HepG2 (cell line): Measurements from ENCODE around the gene PHOSPHO2. TPM values are rescaled to one million over a fixed set of nuclear protein-coding genes. Genes with fewer than 3 reads are reported as not detected.

Experiments
- JDP2 ChIP-seq: sonication (generic); formaldehyde crosslinking; IDR thresholded peaks from 2 replicates; pipeline ENCODE4 v1.8.1; 2022; ENCODE audit warnings: missing genetic modification reagents, borderline replicate concordance
- JUND ChIP-seq: sonication (generic); formaldehyde crosslinking; IDR thresholded peaks from 2 replicates; pipeline ENCODE4 v1.8.0; 2022; ENCODE audit warnings: mild to moderate bottlenecking, missing genetic modification reagents
- KLF13 ChIP-seq: sonication (generic); formaldehyde crosslinking; IDR thresholded peaks from 2 replicates; pipeline ENCODE4 v1.4.0; 2020; ENCODE audit warnings: mild to moderate bottlenecking, missing genetic modification reagents
- MIXL1 ChIP-seq: IDR thresholded peaks from 2 replicates; pipeline ENCODE4 v1.6.1; 2016
- NFIC ChIP-seq: IDR thresholded peaks from 2 replicates; pipeline ENCODE4 v1.6.1; 2012; ENCODE audit warnings: mild to moderate bottlenecking, low read length, inconsistent platforms
- TBP ChIP-seq: sonication (generic); formaldehyde crosslinking; IDR thresholded peaks from 2 replicates; pipeline ENCODE4 v1.5.0; 2020; ENCODE audit warnings: missing genetic modification reagents
- ZNF17 ChIP-seq: sonication (generic); formaldehyde crosslinking; IDR thresholded peaks from 2 replicates; pipeline ENCODE4 v1.5.0; 2020; ENCODE audit warnings: mild to moderate bottlenecking, missing genetic modification reagents
- ZNF441 ChIP-seq: sonication (generic); formaldehyde crosslinking; IDR thresholded peaks from 2 replicates; pipeline ENCODE4 v1.7.0; 2021; ENCODE audit warnings: missing genetic modification reagents, borderline replicate concordance
- ZNF563 ChIP-seq: sonication (generic); formaldehyde crosslinking; IDR thresholded peaks from 2 replicates; pipeline ENCODE4 v1.8.0; 2022; ENCODE audit warnings: mild to moderate bottlenecking, moderate library complexity, missing genetic modification reagents
- ZNF703 ChIP-seq: sonication (generic); formaldehyde crosslinking; IDR thresholded peaks from 2 replicates; pipeline ENCODE4 v1.5.1; 2020; ENCODE audit warnings: missing genetic modification reagents, mild to moderate bottlenecking, moderate library complexity, borderline replicate concordance
- ZNF816 ChIP-seq: sonication (generic); formaldehyde crosslinking; IDR thresholded peaks from 2 replicates; pipeline ENCODE4 v1.8.0; 2022; ENCODE audit warnings: missing genetic modification reagents, mild to moderate bottlenecking, borderline replicate concordance
- ZSCAN22 ChIP-seq: sonication (generic); formaldehyde crosslinking; IDR thresholded peaks from 2 replicates; pipeline ENCODE4 v1.4.0; 2020; ENCODE audit warnings: mild to moderate bottlenecking, missing genetic modification reagents
- polyA plus RNA-seq, 8 experiments: library from polyadenylated mRNA; depleted of rRNA in 3 of 8; stranded (reverse) in 7 of 8; unstranded in 1 of 8; fragments of >200 nt; fragmentation: Illumina TruSeq in 4 of 8; extraction: Trizol in 4 of 8; gene quantifications; 2 replicates each; pipeline versions ENCODE4 v1.2.1 to v1.2.3, GENCODE V29; 2011 to 2016; ENCODE audit warnings: low read depth in 4 of 8, missing spikeins in 1 of 8, mixed read lengths in 1 of 8; ENCODE audit not compliant: insufficient read depth in 1 of 8
- total RNA-seq, 5 experiments: library from RNA; depleted of rRNA; stranded (reverse); fragments of >200 nt; fragmentation: Illumina TruSeq; extraction: Trizol; gene quantifications; 2 replicates each; pipeline ENCODE4 v1.2.3, GENCODE V29; 2016; ENCODE audit warnings: low read depth in 1 of 5
- TF ChIP-seq, protein P1 (sequence below): sonication (generic); formaldehyde crosslinking; IDR thresholded peaks from 2 replicates; pipeline ENCODE4 v1.4.0; 2020; ENCODE audit warnings: mild to moderate bottlenecking, missing genetic modification reagents
- TF ChIP-seq, protein P2 (sequence below): sonication (generic); formaldehyde crosslinking; IDR thresholded peaks from 2 replicates; pipeline ENCODE4 v1.8.0; 2022; ENCODE audit warnings: mild to moderate bottlenecking, missing genetic modification reagents
- TF ChIP-seq, protein P3 (sequence below): sonication (generic); formaldehyde crosslinking; IDR thresholded peaks from 2 replicates; pipeline ENCODE4 v1.4.0; 2020; ENCODE audit warnings: missing genetic modification reagents

PHOSPHO2 gene
- total and polyA plus RNA-seq, 2 of the 13 experiments (the other 11 are each of a cell fraction or from before 2014, with no cell fraction given), result 6.1 to 11.4 TPM

GRCh38 chr2:169716938-169717690, 22.8 kb downstream of the PHOSPHO2 start (continued):
- TF ChIP-seq, protein P1, sequence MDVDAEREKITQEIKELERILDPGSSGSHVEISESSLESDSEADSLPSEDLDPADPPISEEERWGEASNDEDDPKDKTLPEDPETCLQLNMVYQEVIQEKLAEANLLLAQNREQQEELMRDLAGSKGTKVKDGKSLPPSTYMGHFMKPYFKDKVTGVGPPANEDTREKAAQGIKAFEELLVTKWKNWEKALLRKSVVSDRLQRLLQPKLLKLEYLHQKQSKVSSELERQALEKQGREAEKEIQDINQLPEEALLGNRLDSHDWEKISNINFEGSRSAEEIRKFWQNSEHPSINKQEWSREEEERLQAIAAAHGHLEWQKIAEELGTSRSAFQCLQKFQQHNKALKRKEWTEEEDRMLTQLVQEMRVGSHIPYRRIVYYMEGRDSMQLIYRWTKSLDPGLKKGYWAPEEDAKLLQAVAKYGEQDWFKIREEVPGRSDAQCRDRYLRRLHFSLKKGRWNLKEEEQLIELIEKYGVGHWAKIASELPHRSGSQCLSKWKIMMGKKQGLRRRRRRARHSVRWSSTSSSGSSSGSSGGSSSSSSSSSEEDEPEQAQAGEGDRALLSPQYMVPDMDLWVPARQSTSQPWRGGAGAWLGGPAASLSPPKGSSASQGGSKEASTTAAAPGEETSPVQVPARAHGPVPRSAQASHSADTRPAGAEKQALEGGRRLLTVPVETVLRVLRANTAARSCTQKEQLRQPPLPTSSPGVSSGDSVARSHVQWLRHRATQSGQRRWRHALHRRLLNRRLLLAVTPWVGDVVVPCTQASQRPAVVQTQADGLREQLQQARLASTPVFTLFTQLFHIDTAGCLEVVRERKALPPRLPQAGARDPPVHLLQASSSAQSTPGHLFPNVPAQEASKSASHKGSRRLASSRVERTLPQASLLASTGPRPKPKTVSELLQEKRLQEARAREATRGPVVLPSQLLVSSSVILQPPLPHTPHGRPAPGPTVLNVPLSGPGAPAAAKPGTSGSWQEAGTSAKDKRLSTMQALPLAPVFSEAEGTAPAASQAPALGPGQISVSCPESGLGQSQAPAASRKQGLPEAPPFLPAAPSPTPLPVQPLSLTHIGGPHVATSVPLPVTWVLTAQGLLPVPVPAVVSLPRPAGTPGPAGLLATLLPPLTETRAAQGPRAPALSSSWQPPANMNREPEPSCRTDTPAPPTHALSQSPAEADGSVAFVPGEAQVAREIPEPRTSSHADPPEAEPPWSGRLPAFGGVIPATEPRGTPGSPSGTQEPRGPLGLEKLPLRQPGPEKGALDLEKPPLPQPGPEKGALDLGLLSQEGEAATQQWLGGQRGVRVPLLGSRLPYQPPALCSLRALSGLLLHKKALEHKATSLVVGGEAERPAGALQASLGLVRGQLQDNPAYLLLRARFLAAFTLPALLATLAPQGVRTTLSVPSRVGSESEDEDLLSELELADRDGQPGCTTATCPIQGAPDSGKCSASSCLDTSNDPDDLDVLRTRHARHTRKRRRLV (CRISPR knock-in tag), result no peak
- TF ChIP-seq KLF13 (no peak), JUND (peak; percentile 61; the same call in 1 of the 2 replicates), NFIC (peak; percentile 87), MIXL1 (peak; percentile 53), ZNF17 (CRISPR knock-in tag) (no peak), ZSCAN22 (CRISPR knock-in tag) (no peak), ZNF563 (CRISPR knock-in tag) (no peak), ZNF703 (no peak), JDP2 (CRISPR knock-in tag) (no peak), ZNF816 (CRISPR knock-in tag) (no peak), ZNF441 (no peak; the same call in 1 of the 2 replicates), TBP (CRISPR knock-in tag) (no peak)
- TF ChIP-seq, protein P2, sequence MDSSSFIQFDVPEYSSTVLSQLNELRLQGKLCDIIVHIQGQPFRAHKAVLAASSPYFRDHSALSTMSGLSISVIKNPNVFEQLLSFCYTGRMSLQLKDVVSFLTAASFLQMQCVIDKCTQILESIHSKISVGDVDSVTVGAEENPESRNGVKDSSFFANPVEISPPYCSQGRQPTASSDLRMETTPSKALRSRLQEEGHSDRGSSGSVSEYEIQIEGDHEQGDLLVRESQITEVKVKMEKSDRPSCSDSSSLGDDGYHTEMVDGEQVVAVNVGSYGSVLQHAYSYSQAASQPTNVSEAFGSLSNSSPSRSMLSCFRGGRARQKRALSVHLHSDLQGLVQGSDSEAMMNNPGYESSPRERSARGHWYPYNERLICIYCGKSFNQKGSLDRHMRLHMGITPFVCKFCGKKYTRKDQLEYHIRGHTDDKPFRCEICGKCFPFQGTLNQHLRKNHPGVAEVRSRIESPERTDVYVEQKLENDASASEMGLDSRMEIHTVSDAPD, result peak; percentile 62; the same call in 1 of the 2 replicates
- TF ChIP-seq, protein P3, sequence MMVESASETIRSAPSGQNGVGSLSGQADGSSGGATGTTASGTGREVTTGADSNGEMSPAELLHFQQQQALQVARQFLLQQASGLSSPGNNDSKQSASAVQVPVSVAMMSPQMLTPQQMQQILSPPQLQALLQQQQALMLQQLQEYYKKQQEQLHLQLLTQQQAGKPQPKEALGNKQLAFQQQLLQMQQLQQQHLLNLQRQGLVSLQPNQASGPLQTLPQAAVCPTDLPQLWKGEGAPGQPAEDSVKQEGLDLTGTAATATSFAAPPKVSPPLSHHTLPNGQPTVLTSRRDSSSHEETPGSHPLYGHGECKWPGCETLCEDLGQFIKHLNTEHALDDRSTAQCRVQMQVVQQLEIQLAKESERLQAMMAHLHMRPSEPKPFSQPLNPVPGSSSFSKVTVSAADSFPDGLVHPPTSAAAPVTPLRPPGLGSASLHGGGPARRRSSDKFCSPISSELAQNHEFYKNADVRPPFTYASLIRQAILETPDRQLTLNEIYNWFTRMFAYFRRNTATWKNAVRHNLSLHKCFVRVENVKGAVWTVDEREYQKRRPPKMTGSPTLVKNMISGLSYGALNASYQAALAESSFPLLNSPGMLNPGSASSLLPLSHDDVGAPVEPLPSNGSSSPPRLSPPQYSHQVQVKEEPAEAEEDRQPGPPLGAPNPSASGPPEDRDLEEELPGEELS (CRISPR knock-in tag), result peak; percentile 89
